H9 (cell line): ENCODE measurements around the gene TAS2R1. TPM values are rescaled to one million over a fixed set of nuclear protein-coding genes. Genes with fewer than 3 reads are reported as not detected.

Source experiments
- DNase-seq: peaks from one replicate; pipeline ENCODE4 v3.0.0-alpha.2; 2017
- H2AFZ ChIP-seq: one replicate; pipeline ENCODE4 v1.6.1; 2013; ENCODE audit warnings: mild to moderate bottlenecking, low read length, control low read depth, moderate library complexity
- H2AK5ac ChIP-seq: 2 replicates; pipeline ENCODE4 v1.6.1; 2013; ENCODE audit warnings: low read length, control low read depth, mixed read lengths; ENCODE audit not compliant: insufficient read length
- H2BK120ac ChIP-seq: one replicate; pipeline ENCODE4 v1.6.1; 2013; ENCODE audit warnings: low read depth, mild to moderate bottlenecking, low read length, control low read depth, inconsistent platforms; ENCODE audit not compliant: poor library complexity, severe bottlenecking
- H2BK12ac ChIP-seq: 2 replicates; pipeline ENCODE4 v1.6.1; 2013; ENCODE audit warnings: low read length, control low read depth, mixed read lengths, low read depth; ENCODE audit not compliant: insufficient read length
- H2BK15ac ChIP-seq: 2 replicates; pipeline ENCODE4 v1.6.1; 2013; ENCODE audit warnings: low read depth, low read length, control low read depth
- H2BK20ac ChIP-seq: one replicate; pipeline ENCODE4 v1.6.1; 2013; ENCODE audit warnings: low read depth, mild to moderate bottlenecking, low read length, control low read depth, inconsistent platforms; ENCODE audit not compliant: poor library complexity, severe bottlenecking
- H2BK5ac ChIP-seq: 2 replicates; pipeline ENCODE4 v1.6.1; 2013; ENCODE audit warnings: low read length, control low read depth, mixed read lengths; ENCODE audit not compliant: insufficient read length
- H3K14ac ChIP-seq: 2 replicates; pipeline ENCODE4 v1.6.1; 2013; ENCODE audit warnings: low read length, control low read depth; ENCODE audit not compliant: insufficient read depth
- H3K18ac ChIP-seq: 2 replicates; pipeline ENCODE4 v1.6.1; 2013; ENCODE audit warnings: low read depth, mild to moderate bottlenecking, mixed read lengths, low read length, control low read depth; ENCODE audit not compliant: insufficient read length
- H3K23ac ChIP-seq: 2 replicates; pipeline ENCODE4 v1.6.1; 2013; ENCODE audit warnings: low read length, control low read depth, mixed read lengths, low read depth; ENCODE audit not compliant: insufficient read length
- H3K23me2 ChIP-seq: 2 replicates; pipeline ENCODE4 v1.6.1; 2013; ENCODE audit warnings: low read depth, mild to moderate bottlenecking, mixed read lengths, low read length, control low read depth; ENCODE audit not compliant: insufficient read length, poor library complexity, severe bottlenecking
- H3K27ac ChIP-seq: 2 replicates; pipeline ENCODE4 v1.5.1; 2013; ENCODE audit warnings: low read length, control low read depth, mixed read lengths, low read depth; ENCODE audit not compliant: insufficient read length
- H3K27me3 ChIP-seq: 2 replicates; pipeline ENCODE4 v1.6.1; 2013; ENCODE audit warnings: low read length, control low read depth, inconsistent platforms; ENCODE audit not compliant: insufficient read depth
- H3K4ac ChIP-seq: 2 replicates; pipeline ENCODE4 v1.6.1; 2013; ENCODE audit warnings: low read depth, mild to moderate bottlenecking, control low read depth, inconsistent platforms, low read length, moderate library complexity
- H3K4me1 ChIP-seq: 2 replicates; pipeline ENCODE4 v1.6.1; 2013; ENCODE audit warnings: low read length, control low read depth, inconsistent platforms; ENCODE audit not compliant: insufficient read depth
- H3K4me2 ChIP-seq: 2 replicates; pipeline ENCODE4 v1.6.1; 2013; ENCODE audit warnings: low read length, control low read depth, mixed read lengths; ENCODE audit not compliant: insufficient read length, insufficient read depth
- H3K56ac ChIP-seq: 2 replicates; pipeline ENCODE4 v1.6.1; 2013; ENCODE audit warnings: low read depth, mild to moderate bottlenecking, mixed read lengths, low read length, control low read depth; ENCODE audit not compliant: insufficient read length
- H3K79me1 ChIP-seq: 2 replicates; pipeline ENCODE4 v1.6.1; 2013; ENCODE audit warnings: low read depth, mild to moderate bottlenecking, moderate library complexity, low read length, control low read depth, inconsistent platforms; ENCODE audit not compliant: insufficient read depth, poor library complexity, severe bottlenecking
- H3K79me2 ChIP-seq: 2 replicates; pipeline ENCODE4 v1.6.1; 2013; ENCODE audit warnings: low read length, control low read depth, inconsistent platforms; ENCODE audit not compliant: insufficient read depth
- H3K9ac ChIP-seq: 2 replicates; pipeline ENCODE4 v1.6.1; 2013; ENCODE audit warnings: low read length, control low read depth, mixed read lengths; ENCODE audit not compliant: insufficient read length; ENCODE audit errors: extremely low read depth
- H3K9me3 ChIP-seq: one replicate; pipeline ENCODE4 v1.6.1; 2013; ENCODE audit warnings: low read depth, low read length, inconsistent platforms; ENCODE audit not compliant: control insufficient read depth
- H3T11ph ChIP-seq: one replicate; pipeline ENCODE4 v1.6.1; 2013; ENCODE audit warnings: mild to moderate bottlenecking, low read length, control low read depth, inconsistent platforms
- H4K20me1 ChIP-seq: one replicate; pipeline ENCODE4 v1.6.1; 2013; ENCODE audit not compliant: control insufficient read depth, insufficient read length, insufficient read depth
- H4K5ac ChIP-seq: 2 replicates; pipeline ENCODE4 v1.6.1; 2013; ENCODE audit warnings: low read depth, mild to moderate bottlenecking, mixed read lengths, low read length, control low read depth; ENCODE audit not compliant: insufficient read length
- H4K8ac ChIP-seq: replicated peaks from 2 replicates; pipeline ENCODE4 v1.6.1; 2013; ENCODE audit warnings: low read length, control low read depth, mixed read lengths, low read depth; ENCODE audit not compliant: insufficient read length
- H4K91ac ChIP-seq: 2 replicates; pipeline ENCODE4 v1.6.1; 2013; ENCODE audit warnings: low read depth, mild to moderate bottlenecking, moderate library complexity, mixed read lengths, low read length, control low read depth; ENCODE audit not compliant: insufficient read length
- H3K27ac Mint-ChIP-seq, 3 experiments: 2 replicates in 2 of 3; 3 replicates in 1 of 3; pipeline ENCODE4 v1.8.0; 2020 to 2021; ENCODE audit warnings: mixed read lengths in 3 of 3, mild to moderate bottlenecking in 1 of 3, moderate library complexity in 1 of 3
- H3K27me3 Mint-ChIP-seq: 2 replicates; pipeline ENCODE4 v1.8.0; 2021; ENCODE audit warnings: low read depth, mild to moderate bottlenecking, moderate library complexity, mixed read lengths
- H3K36me3 Mint-ChIP-seq, 3 experiments: 2 replicates in 2 of 3; 3 replicates in 1 of 3; pipeline ENCODE4 v1.8.0; 2020 to 2021; ENCODE audit warnings: low read depth in 3 of 3, mixed read lengths in 3 of 3; ENCODE audit not compliant: insufficient read depth in 1 of 3
- H3K4me1 Mint-ChIP-seq, 2 experiments: 2 replicates each; pipeline ENCODE4 v1.8.0; 2020; ENCODE audit warnings: mixed read lengths in 2 of 2
- H3K4me3 Mint-ChIP-seq, 2 experiments: 2 replicates in 1 of 2; 3 replicates in 1 of 2; pipeline ENCODE4 v1.8.0; 2020 to 2021; ENCODE audit warnings: mild to moderate bottlenecking in 2 of 2, mixed read lengths in 2 of 2, moderate library complexity in 1 of 2
- H3K9me3 Mint-ChIP-seq, 2 experiments: 2 replicates in 1 of 2; 3 replicates in 1 of 2; pipeline ENCODE4 v1.8.0; 2020; ENCODE audit warnings: mild to moderate bottlenecking in 2 of 2, mixed read lengths in 2 of 2, moderate library complexity in 1 of 2
- WGBS: extraction: QIAGEN DNeasy Blood & Tissue Kit; methylation state at CpG from one replicate; pipeline ENCODE4 v1.1.7; 2013; ENCODE audit warnings: missing lambda C conversion rate, low lambda C conversion rate, mixed read lengths; ENCODE audit not compliant: insufficient read length; ENCODE audit errors: extremely low coverage; 5-methylcytosine and 5-hydroxymethylcytosine counted together
- total RNA-seq: library from RNA; stranded (reverse); gene quantifications from 2 replicates; pipeline ENCODE4 v1.2.1, GENCODE V29; 2021
- TF ChIP-seq, protein P1 (sequence below): fragments of 200-600 bp; sonication (generic); conservative IDR thresholded peaks from 3 replicates; pipeline ENCODE4 v1.8.0; 2021; ENCODE audit warnings: antibody characterized with exemption, mild to moderate bottlenecking

TAS2R1 gene
- total RNA-seq, 1 experiment from 2014 or later, result not detected

DNA sequence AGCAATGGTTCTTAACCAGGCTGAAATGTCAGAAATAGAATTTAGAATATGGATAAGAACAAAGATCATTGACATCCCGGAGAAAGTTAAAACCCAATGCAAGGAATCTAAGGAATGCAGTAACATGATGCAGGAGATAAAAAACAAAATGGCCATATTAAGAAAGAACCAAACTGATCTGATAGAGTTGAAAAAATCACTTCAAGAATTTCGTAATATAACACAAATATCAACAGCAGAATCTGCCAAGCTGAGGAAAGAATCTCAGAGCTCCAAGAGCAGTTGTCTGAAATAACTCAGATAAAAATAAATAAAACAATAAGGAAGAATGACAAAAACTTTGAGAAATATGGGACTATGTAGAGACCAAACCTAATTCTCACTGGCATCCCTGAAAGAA is 37.8 kb upstream of the TAS2R1 start:
- H2BK20ac ChIP-seq, result no peak overlapping the region
- H3K27ac ChIP-seq, result no peak overlapping the region
- no peak overlapping the region for H3T11ph ChIP-seq
- no peak overlapping the region for H2BK5ac ChIP-seq
- H2BK15ac ChIP-seq, result no peak overlapping the region
- H3K9ac ChIP-seq, result no peak overlapping the region
- no CpG with 5 or more reads among the region's 2 CpGs for WGBS
- DNase-seq, result no peak
- no peaks in the 10 kb centered on the region for H4K20me1 ChIP-seq
- H3K23ac ChIP-seq, result no peak overlapping the region
- H3K36me3 Mint-ChIP-seq, result no peaks in the 10 kb centered on the region
- no peak overlapping the region for H3K4me2 ChIP-seq
- no peak overlapping the region for H4K5ac ChIP-seq
- no peak overlapping the region for H2AK5ac ChIP-seq
- H3K14ac ChIP-seq, result no peak overlapping the region
- H3K9me3 Mint-ChIP-seq, result peaks cover 2 to 7% of the 10 kb centered on the region in 2 experiments; a peak in 2 of 5 replicates
- no peak overlapping the region for H3K4me3 Mint-ChIP-seq
- no peak overlapping the region for H3K4ac ChIP-seq
- H3K79me1 ChIP-seq, result no peaks in the 10 kb centered on the region
- H4K8ac ChIP-seq, result no peak overlapping the region
- no peaks in the 10 kb centered on the region for H3K27me3 Mint-ChIP-seq
- H3K79me2 ChIP-seq, result no peaks in the 10 kb centered on the region
- TF ChIP-seq, protein P1, sequence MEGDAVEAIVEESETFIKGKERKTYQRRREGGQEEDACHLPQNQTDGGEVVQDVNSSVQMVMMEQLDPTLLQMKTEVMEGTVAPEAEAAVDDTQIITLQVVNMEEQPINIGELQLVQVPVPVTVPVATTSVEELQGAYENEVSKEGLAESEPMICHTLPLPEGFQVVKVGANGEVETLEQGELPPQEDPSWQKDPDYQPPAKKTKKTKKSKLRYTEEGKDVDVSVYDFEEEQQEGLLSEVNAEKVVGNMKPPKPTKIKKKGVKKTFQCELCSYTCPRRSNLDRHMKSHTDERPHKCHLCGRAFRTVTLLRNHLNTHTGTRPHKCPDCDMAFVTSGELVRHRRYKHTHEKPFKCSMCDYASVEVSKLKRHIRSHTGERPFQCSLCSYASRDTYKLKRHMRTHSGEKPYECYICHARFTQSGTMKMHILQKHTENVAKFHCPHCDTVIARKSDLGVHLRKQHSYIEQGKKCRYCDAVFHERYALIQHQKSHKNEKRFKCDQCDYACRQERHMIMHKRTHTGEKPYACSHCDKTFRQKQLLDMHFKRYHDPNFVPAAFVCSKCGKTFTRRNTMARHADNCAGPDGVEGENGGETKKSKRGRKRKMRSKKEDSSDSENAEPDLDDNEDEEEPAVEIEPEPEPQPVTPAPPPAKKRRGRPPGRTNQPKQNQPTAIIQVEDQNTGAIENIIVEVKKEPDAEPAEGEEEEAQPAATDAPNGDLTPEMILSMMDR, result no peak
- H3K23me2 ChIP-seq, result no peaks in the 10 kb centered on the region
- no peak overlapping the region; a peak in 1 of 7 replicates for H3K27ac Mint-ChIP-seq
- H3K4me1 ChIP-seq, result no peaks in the 10 kb centered on the region
- no peaks in the 10 kb centered on the region for H3K27me3 ChIP-seq
- H3K18ac ChIP-seq, result no peak overlapping the region
- H2BK120ac ChIP-seq, result no peak overlapping the region
- H2BK12ac ChIP-seq, result no peak overlapping the region
- no peak overlapping the region for H2AFZ ChIP-seq
- H3K9me3 ChIP-seq, result no peaks in the 10 kb centered on the region
- peaks cover 13 to 15% of the 10 kb centered on the region in 2 experiments for H3K4me1 Mint-ChIP-seq
- H3K56ac ChIP-seq, result no peak overlapping the region
- no peak overlapping the region for H4K91ac ChIP-seq
